Tibial nerve (tissue), 4 donors: Measurements from ENCODE around the gene RIN1. TPM values are rescaled to one million over a fixed set of nuclear protein-coding genes. Genes with fewer than 3 reads are reported as not detected.
A peak's percentile ranks its signal among the peaks of the same experiment; 100 is the strongest.
"Not testable (repeated sequence)": the region's sequence is repeated elsewhere in the genome, so short reads cannot be mapped to it uniquely, and the experiment has no call there.

Experiments used
- DNase-seq, 2 donors: peaks; one replicate each; pipeline ENCODE4 v3.0.0-alpha.2; 2019; ENCODE audit warnings: low spot score in 2 of 2
- H3K27ac ChIP-seq, 4 donors: fragments of 200-600 bp; sonication (generic) in 3 of 4; one replicate each; pipeline ENCODE4 v1.5.1; 2017 to 2019; ENCODE audit warnings: mild to moderate bottlenecking in 1 of 4
- H3K27me3 ChIP-seq, 2 donors: fragments of 200-600 bp; sonication (generic) in 1 of 2; one replicate each; pipeline versions ENCODE4 v1.5.1 to v1.6.0; 2017 to 2019
- H3K36me3 ChIP-seq, 3 donors: fragments of 200-600 bp; sonication (generic); one replicate each; pipeline ENCODE4 v1.5.1; 2018 to 2019
- H3K4me1 ChIP-seq, 4 donors: fragments of 200-600 bp; sonication (generic) in 3 of 4; one replicate each; pipeline ENCODE4 v1.5.1; 2017 to 2019
- H3K4me3 ChIP-seq, 4 donors: fragments of 200-600 bp; sonication (generic) in 3 of 4; one replicate each; pipeline ENCODE4 v1.5.1; 2017 to 2019; ENCODE audit warnings: mild to moderate bottlenecking in 1 of 4, moderate library complexity in 1 of 4
- H3K9me3 ChIP-seq, 4 donors: fragments of 200-600 bp; sonication (generic) in 3 of 4; one replicate each; pipeline ENCODE4 v1.5.1; 2017 to 2019
- EP300 ChIP-seq, 2 donors: sonication (generic); formaldehyde crosslinking; IDR thresholded peaks; one replicate each; pipeline ENCODE4 v1.6.1; 2017; ENCODE audit warnings: antibody characterized with exemption in 2 of 2, mild to moderate bottlenecking in 1 of 2
- POLR2A ChIP-seq, 2 donors: fragments of 450-650 bp; IDR thresholded peaks; one replicate each; pipeline ENCODE4 v1.6.1; 2017; ENCODE audit warnings: antibody characterized with exemption in 2 of 2, mild to moderate bottlenecking in 2 of 2, moderate library complexity in 2 of 2
- WGBS, 2 donors: methylation state at CpG; one replicate each; pipeline ENCODE4 v1.1.5; 2018; 5-methylcytosine and 5-hydroxymethylcytosine counted together
- total RNA-seq, 4 donors: library from RNA; depleted of rRNA; stranded (reverse); fragments of >200 nt; gene quantifications; one replicate each; pipeline ENCODE4 v1.1.0, GENCODE V29; 2016
- TF ChIP-seq, protein P1 (sequence below), 5 experiments: fragments of 200-600 bp in 3 of 5; fragments of 450-650 bp in 2 of 5; sonication (generic) in 3 of 5; IDR thresholded peaks; one replicate each; pipeline ENCODE4 v1.5.1; 2016 to 2019; ENCODE audit warnings: antibody characterized with exemption in 5 of 5, mild to moderate bottlenecking in 3 of 5, moderate library complexity in 2 of 5

RIN1 gene
- 10 to 100 TPM in 1 of 4 donors, 1 to 10 TPM in 3; 2.4 to 14.1 (median 4.1) TPM for total RNA-seq

- no peak for TF ChIP-seq POLR2A (IDR thresholded peaks at IDR 0.05)
- peak in 1 of 2 donors; percentile 15 for TF ChIP-seq EP300 (IDR thresholded peaks at IDR 0.05)
- TF ChIP-seq, protein P1, sequence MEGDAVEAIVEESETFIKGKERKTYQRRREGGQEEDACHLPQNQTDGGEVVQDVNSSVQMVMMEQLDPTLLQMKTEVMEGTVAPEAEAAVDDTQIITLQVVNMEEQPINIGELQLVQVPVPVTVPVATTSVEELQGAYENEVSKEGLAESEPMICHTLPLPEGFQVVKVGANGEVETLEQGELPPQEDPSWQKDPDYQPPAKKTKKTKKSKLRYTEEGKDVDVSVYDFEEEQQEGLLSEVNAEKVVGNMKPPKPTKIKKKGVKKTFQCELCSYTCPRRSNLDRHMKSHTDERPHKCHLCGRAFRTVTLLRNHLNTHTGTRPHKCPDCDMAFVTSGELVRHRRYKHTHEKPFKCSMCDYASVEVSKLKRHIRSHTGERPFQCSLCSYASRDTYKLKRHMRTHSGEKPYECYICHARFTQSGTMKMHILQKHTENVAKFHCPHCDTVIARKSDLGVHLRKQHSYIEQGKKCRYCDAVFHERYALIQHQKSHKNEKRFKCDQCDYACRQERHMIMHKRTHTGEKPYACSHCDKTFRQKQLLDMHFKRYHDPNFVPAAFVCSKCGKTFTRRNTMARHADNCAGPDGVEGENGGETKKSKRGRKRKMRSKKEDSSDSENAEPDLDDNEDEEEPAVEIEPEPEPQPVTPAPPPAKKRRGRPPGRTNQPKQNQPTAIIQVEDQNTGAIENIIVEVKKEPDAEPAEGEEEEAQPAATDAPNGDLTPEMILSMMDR (IDR thresholded peaks at IDR 0.05), result peak; percentile 9 to 54 (median 30)
- Histone ChIP-seq H3K27ac (peak within 1 kb of the TSS in 3 of 4 donors; percentile 69 to 78 (median 76)), H3K9me3 (no peaks in the 10 kb centered on the region), H3K36me3 (peaks cover 0 to 76% (median 21%) of the 10 kb centered on the region in 3 donors), H3K4me1 (peaks cover 0 to 30% (median 24%) of the 10 kb centered on the region in 4 donors), H3K27me3 (no peaks in the 10 kb centered on the region), H3K4me3 (peak within 1 kb of the TSS; percentile 32 to 65 (median 56))
- WGBS, 2 donors, result 7 to 9% methylated on average over 19 to 22 of the region's 22 CpGs
- DNase-seq, result no peak
Observed at GRCh38 chr11:66336234-66337102, at the start of gene RIN1. Gene RIN1 (minus strand): TSS chr11:66336434. CDS start chr11:66336402, 32 bp downstream.

DNA sequence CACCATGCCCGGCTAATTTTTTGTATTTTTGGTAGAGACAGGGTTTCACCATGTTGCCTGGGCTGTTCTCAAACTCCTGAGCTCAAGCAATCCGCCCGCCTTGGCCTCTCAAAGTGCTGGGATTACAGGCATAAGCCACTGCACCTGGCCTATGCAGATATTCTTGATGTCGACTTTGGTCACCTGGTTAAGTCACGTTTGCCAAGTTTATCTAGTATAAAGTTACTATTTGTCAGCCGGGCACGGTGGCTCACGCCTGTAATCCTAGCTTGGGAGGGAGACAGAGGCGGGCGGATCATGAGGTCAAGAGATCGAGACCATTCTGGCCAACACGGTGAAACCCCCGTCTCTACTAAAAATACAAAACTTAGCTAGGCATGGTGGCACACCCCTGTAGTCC, 48.1 kb upstream of the RIN1 start:
- not testable (repeated sequence) for H3K36me3 ChIP-seq, H3K4me1 ChIP-seq, H3K4me3 ChIP-seq, H3K9me3 ChIP-seq, H3K27ac ChIP-seq, DNase-seq
- WGBS, 2 donors, result 84 to 87% methylated on average over 13 of the region's 13 CpGs
- H3K27me3 ChIP-seq, result peaks cover 0 to 17% of the 10 kb centered on the region in 2 donors

- H3K27me3 ChIP-seq, result peaks cover 0 to 32% of the 10 kb centered on the region in 2 donors
- not testable (repeated sequence) for H3K4me1 ChIP-seq, H3K9me3 ChIP-seq, H3K4me3 ChIP-seq, H3K27ac ChIP-seq, DNase-seq, H3K36me3 ChIP-seq
- 18 to 24% methylated on average over 7 of the region's 7 CpGs for WGBS, 2 donors
Observed at GRCh38 chr11:66380264-66380663, 44.0 kb upstream of the RIN1 start.

- not testable (repeated sequence) for DNase-seq, H3K9me3 ChIP-seq, H3K4me3 ChIP-seq, H3K36me3 ChIP-seq, H3K27ac ChIP-seq
- 77 to 78% methylated on average over 9 of the region's 9 CpGs for WGBS, 2 donors
- Histone ChIP-seq H3K4me1 (peaks cover 0 to 21% (median 7%) of the 10 kb centered on the region in 4 donors), H3K27me3 (peaks cover 0 to 77% of the 10 kb centered on the region in 2 donors)
Observed at GRCh38 chr11:66373690-66374287, 37.6 kb upstream of the RIN1 start.

GRCh38 chr11:66373265-66373664, 37.0 kb upstream of the RIN1 start:
- no peak for DNase-seq
- no peak overlapping the region for H3K27ac ChIP-seq
- no peak overlapping the region for H3K4me3 ChIP-seq
- WGBS, 2 donors, result 53 to 67% methylated on average over 5 of the region's 5 CpGs
- no peaks in the 10 kb centered on the region for H3K9me3 ChIP-seq
- no peaks in the 10 kb centered on the region for H3K36me3 ChIP-seq
- no peak for TF ChIP-seq EP300 (IDR thresholded peaks at IDR 0.05)
- TF ChIP-seq, protein P1 (IDR thresholded peaks at IDR 0.05), result no peak
- no peak for TF ChIP-seq POLR2A (IDR thresholded peaks at IDR 0.05)
- H3K4me1 ChIP-seq, result peaks cover 0 to 21% (median 7%) of the 10 kb centered on the region in 4 donors
- H3K27me3 ChIP-seq, result peaks cover 0 to 78% of the 10 kb centered on the region in 2 donors

GRCh38 chr11:66371627-66372415, 35.6 kb upstream of the RIN1 start, which contains the start of gene SLC29A2:
Gene SLC29A2 (minus strand): TSS chr11:66371760. CDS start chr11:66371591, 169 bp downstream.
- peak within 1 kb of the TSS in 2 of 4 donors; percentile 18 to 66 for H3K27ac ChIP-seq
- 0 to 1% methylated on average over 29 to 47 of the region's 72 CpGs for WGBS, 2 donors
- peaks cover 0 to 21% (median 7%) of the 10 kb centered on the region in 4 donors for H3K4me1 ChIP-seq
- no peak for DNase-seq
- H3K27me3 ChIP-seq, result peaks cover 0 to 68% of the 10 kb centered on the region in 2 donors
- H3K9me3 ChIP-seq, result no peaks in the 10 kb centered on the region
- no peak for TF ChIP-seq POLR2A (IDR thresholded peaks at IDR 0.05)
- no peak for TF ChIP-seq EP300 (IDR thresholded peaks at IDR 0.05)
- TF ChIP-seq, protein P1 (IDR thresholded peaks at IDR 0.05), result no peak
- no peaks in the 10 kb centered on the region for H3K36me3 ChIP-seq
- peak within 1 kb of the TSS; percentile 43 to 67 (median 66) for H3K4me3 ChIP-seq
